GM21737 (cell line): ENCODE data around the gene ZNF688.
"Not testable (repeated sequence)": the region's sequence is repeated elsewhere in the genome, so short reads cannot be mapped to it uniquely, and the experiment has no call there.

Experiments used
- ATAC-seq: cut with Tn5 transposase; IDR thresholded peaks from one replicate; pipeline ENCODE4 v1.9.1; 2021; ENCODE audit warnings: mild to moderate bottlenecking, moderate library complexity; ENCODE audit not compliant: unreplicated experiment

Gene ZNF688

DNA sequence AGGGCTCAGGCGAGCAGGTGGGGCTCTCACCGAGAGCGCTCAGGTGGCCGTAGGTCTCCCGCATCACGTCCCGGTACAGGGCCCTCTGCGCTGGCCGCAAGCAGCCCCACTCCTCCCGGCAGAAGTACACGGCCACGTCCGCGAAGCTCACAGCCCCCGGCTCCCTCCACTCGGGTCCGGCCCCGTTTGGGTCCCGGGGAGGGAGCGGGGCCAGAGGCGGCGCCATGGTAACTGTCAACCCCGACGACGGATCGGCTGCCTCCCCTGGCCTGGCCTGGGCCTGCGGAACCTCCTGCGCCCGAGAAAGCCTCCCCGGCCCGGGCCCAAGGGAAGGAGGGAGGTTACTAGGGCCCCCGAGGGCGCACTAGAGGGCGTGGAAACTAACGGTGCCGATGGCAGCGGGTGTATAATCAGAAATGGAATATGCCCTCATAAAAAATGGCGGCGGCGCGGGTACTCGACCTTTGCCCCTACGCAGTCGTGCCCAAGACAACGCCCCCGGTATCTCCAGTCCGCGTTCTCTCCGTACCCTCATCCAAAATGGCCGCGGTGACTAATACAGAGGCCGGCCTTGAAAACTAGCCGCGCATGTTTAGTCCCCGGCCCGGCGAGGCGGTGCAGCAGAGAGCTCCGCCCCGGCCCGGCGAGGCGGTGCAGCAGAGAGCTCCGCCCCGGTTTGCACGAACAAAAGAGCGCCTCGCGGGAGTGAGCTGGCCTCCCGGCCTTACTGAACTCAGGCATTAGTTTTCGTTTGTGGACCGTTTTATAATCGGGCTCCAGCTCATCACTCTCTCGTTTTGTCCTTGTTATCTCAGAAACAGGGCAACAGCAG is 13.3 kb downstream of the ZNF688 start, which contains the start of gene ZNF764:
Gene ZNF764, minus strand, starts transcription at position 418 of the 832 bp plus-strand sequence. Its CDS starts 192 bp downstream, at position 226.
- peak; percentile 87 for ATAC-seq

- ATAC-seq = no peak
These were observed 13.9 kb downstream of the ZNF688 start for GRCh38 chr16:30557707-30557956.

GRCh38 chr16:30556125-30556473 is 15.4 kb downstream of the ZNF688 start:
- ATAC-seq = no peak

GRCh38 chr16:30555315-30556124 is 16.0 kb downstream of the ZNF688 start:
- no peak for ATAC-seq

GRCh38 chr16:30554557-30555314 is 16.8 kb downstream of the ZNF688 start:
- no peak for ATAC-seq

- ATAC-seq = no peak
These were observed 18.1 kb downstream of the ZNF688 start for GRCh38 chr16:30553393-30553899.

DNA sequence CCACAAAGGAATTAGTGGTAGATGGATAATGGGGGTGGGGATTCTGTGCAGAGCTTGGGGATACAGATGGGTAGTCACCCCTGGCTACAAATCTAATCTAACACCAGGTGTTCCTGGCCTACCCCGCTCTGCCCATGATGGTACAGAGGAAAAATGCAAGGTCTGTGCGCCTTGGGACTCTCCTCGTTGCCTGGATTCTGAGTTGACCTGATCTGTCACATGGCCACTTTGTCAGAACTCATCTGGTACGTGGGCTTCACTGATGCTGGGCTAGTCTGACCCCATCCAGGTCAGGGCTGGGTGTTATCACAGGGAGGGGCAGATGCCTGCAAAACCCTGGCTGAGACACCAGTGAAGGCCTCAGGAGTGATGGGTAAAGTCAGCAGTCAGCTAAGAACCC is 18.6 kb downstream of the ZNF688 start:
- ATAC-seq = no peak

DNA sequence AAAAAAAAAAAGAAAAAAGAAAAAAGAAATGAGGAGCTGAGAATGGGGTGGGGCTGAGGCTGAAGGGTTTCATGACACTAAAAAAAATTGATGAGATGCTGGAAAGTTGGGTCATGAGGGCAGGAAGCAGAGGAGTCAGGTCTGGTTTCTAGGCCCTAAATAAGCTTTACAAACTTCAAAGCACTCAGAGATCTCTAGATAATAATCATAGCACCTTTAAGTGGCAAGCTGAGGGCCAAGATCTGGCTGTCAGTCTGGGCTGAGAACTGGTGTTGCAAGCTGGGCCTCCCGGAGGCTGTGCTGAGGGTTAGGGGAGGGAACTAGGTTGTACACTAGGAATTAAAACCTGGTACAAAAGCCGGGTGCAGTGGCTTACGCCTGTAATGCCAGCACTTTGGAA is 19.7 kb downstream of the ZNF688 start:
- ATAC-seq = no peak

DNA sequence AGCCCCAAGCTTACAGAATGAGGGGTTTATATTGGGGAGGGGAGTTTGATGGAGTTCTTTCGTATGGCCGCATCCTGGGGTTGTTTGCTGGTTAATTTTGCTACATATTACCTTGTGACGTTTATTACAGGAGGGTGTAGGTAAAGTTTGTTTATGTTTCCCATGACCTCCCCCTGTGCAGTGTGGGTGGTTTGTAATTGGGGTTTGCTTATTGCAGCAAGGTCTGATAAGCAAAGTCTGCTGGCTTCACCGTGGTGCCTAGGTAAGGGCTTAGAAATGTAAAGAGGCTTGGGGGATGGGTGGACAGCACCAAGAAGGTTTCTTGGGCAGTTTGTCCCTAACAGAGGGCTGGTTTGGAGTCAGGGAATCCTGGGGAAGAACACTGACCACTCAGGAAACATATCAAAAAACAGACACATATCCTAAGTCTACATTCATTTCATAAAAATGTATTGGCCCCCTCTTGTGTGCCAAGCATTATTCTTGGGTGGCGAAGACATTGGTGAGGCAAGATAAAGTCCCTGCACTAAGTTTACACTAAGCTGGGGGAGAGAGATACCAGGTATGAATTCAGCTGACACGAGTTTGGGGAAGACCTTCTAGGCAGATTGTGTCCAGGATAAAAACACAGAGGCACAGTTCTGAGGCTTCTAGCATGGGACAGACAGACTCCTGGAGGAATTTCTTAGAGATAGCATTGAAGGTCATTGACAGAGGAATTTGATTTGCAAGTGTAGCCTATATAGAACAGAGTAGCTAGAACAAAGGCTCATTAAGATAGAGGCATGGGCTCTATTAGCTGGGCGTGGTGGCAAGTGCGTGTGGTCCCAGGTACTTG is 22.9 kb downstream of the ZNF688 start:
- no peak for ATAC-seq

- no peak for ATAC-seq
These were observed 25.4 kb downstream of the ZNF688 start for GRCh38 chr16:30546115-30546514.

DNA sequence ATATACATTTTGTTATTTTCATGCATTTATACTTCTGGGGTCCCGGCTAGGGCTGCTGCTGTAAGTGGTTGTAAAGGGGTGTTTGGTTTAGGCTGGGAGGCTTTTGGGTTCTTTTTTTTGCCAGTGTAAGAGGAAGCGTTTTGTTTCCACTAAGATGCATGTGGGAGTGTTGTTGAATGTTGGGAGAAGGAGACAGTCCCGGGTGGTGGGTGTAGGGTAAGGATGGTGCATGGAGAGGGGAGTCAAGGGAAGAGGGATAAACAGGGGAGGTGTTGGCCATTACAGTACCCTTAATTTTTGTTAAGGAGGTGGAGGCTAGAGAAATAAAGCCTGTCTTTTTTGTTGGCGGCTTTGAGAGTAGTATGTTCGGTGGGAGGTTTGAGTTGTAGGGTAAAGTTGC is 28.4 kb downstream of the ZNF688 start:
- no peak for ATAC-seq

- ATAC-seq = no peak
These were observed 29.8 kb downstream of the ZNF688 start for GRCh38 chr16:30541502-30542329.

GRCh38 chr16:30540916-30541464 is 30.5 kb downstream of the ZNF688 start:
- ATAC-seq = not testable (repeated sequence)

DNA sequence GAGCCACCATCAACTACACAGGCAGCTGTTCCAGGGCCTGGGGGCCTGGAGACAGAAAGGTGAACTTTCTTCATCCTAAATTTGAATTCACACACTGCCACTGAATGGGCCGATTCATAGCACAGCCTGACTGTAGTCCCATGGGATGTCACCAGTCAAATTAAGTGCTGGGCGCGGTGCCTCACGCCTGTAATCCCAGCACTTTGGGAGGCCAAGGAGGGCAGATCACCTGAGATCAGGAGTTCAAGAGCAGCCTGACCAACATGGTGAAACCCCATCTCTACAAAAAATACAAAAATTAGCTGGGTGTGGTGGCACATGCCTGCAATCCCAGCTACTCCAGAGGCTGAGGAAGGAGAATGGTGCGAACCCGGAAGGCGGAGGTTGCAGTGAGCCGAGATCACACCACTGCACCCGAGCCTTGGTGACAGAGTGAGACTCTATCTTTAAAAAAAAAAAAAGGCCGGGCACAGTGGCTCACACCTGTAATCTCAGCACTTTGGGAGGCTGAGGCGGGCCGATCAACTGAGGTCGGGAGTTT is 31.5 kb downstream of the ZNF688 start:
- ATAC-seq = not testable (repeated sequence)

GRCh38 chr16:30539000-30539964 is 32.2 kb downstream of the ZNF688 start:
- ATAC-seq = no peak

GRCh38 chr16:30536391-30537024 is 35.0 kb downstream of the ZNF688 start:
- not testable (repeated sequence) for ATAC-seq

GRCh38 chr16:30535777-30536190 is 35.7 kb downstream of the ZNF688 start:
- peak; percentile 57 for ATAC-seq
